WERI-Rb-1 (cell line): ENCODE measurements around the gene UNC5B.

Experiments
- DNase-seq: peaks from one replicate; pipeline ENCODE4 v3.0.0-alpha.2; 2020
- H3K27ac ChIP-seq: fragments of 250-450 bp; sonication (Bioruptor Pico); 2 replicates; pipeline ENCODE4 v1.5.1; 2020; ENCODE audit warnings: mild to moderate bottlenecking, moderate library complexity
- H3K27me3 ChIP-seq: fragments of 250-450 bp; sonication (Bioruptor Pico); 2 replicates; pipeline ENCODE4 v1.5.1; 2021; ENCODE audit warnings: mild to moderate bottlenecking, low read depth, moderate library complexity; ENCODE audit not compliant: insufficient read depth, severe bottlenecking
- H3K36me3 ChIP-seq: fragments of 250-450 bp; sonication (Bioruptor Pico); 2 replicates; pipeline ENCODE4 v1.5.1; 2020; ENCODE audit warnings: mild to moderate bottlenecking, moderate library complexity
- H3K4me3 ChIP-seq: 2 replicates; pipeline ENCODE4 v1.5.1; 2011; ENCODE audit warnings: low read depth, mild to moderate bottlenecking, control low read depth, low read length
- H3K9me3 ChIP-seq: fragments of 250-450 bp; sonication (Bioruptor Pico); 2 replicates; pipeline ENCODE4 v1.5.1; 2021; ENCODE audit warnings: mild to moderate bottlenecking, moderate library complexity; ENCODE audit not compliant: severe bottlenecking
- CTCF ChIP-seq: IDR thresholded peaks from 2 replicates; pipeline ENCODE4 v1.5.1; 2011; ENCODE audit warnings: low read depth, mild to moderate bottlenecking, control low read depth, inconsistent platforms, low read length

The UNC5B gene

GRCh38 chr10:71250842-71251241 is 38.5 kb downstream of the UNC5B start:
- no peak for TF ChIP-seq CTCF
- H3K9me3 ChIP-seq: no peaks in the 10 kb centered on the region
- DNase-seq: no peak
- no peaks in the 10 kb centered on the region for H3K27me3 ChIP-seq
- H3K4me3 ChIP-seq: no peak overlapping the region
- no peak overlapping the region for H3K27ac ChIP-seq
- no peaks in the 10 kb centered on the region for H3K36me3 ChIP-seq

GRCh38 chr10:71251319-71251718 is 38.9 kb downstream of the UNC5B start:
- Histone ChIP-seq H3K36me3 (no peaks in the 10 kb centered on the region), H3K27me3 (no peaks in the 10 kb centered on the region), H3K27ac (no peak overlapping the region), H3K9me3 (no peaks in the 10 kb centered on the region), H3K4me3 (no peak overlapping the region)
- DNase-seq: no peak
- no peak for TF ChIP-seq CTCF

- DNase-seq: no peak
- Histone ChIP-seq H3K27ac (no peak overlapping the region), H3K4me3 (no peak overlapping the region)
These were observed 39.9 kb downstream of the UNC5B start for GRCh38 chr10:71252220-71252619.

GRCh38 chr10:71253981-71254818 is 41.8 kb downstream of the UNC5B start:
- no peaks in the 10 kb centered on the region for H3K27me3 ChIP-seq

More at GRCh38 chr10:71252220-71252619, 39.9 kb downstream of the UNC5B start:
- no peaks in the 10 kb centered on the region for H3K27me3 ChIP-seq
- no peak for TF ChIP-seq CTCF
- no peaks in the 10 kb centered on the region for H3K36me3 ChIP-seq
- no peaks in the 10 kb centered on the region for H3K9me3 ChIP-seq

GRCh38 chr10:71254834-71255549 is 42.6 kb downstream of the UNC5B start:
- no peak overlapping the region for H3K27ac ChIP-seq
- no peak overlapping the region for H3K4me3 ChIP-seq
- H3K36me3 ChIP-seq: no peaks in the 10 kb centered on the region
- no peak for TF ChIP-seq CTCF
- H3K27me3 ChIP-seq: no peaks in the 10 kb centered on the region
- no peaks in the 10 kb centered on the region for H3K9me3 ChIP-seq
- no peak for DNase-seq

More at GRCh38 chr10:71253981-71254818, 41.8 kb downstream of the UNC5B start:
- Histone ChIP-seq H3K9me3 (no peaks in the 10 kb centered on the region), H3K27ac (no peak overlapping the region), H3K4me3 (no peak overlapping the region), H3K36me3 (no peaks in the 10 kb centered on the region)
- no peak for TF ChIP-seq CTCF
- no peak for DNase-seq
